H1 (cell line): ENCODE data around the gene MTHFS. TPM values are rescaled to one million over a fixed set of nuclear protein-coding genes. Genes with fewer than 3 reads are reported as not detected.

ENCODE experiments used
- ATF2 ChIP-seq: IDR thresholded peaks from 2 replicates; pipeline ENCODE4 v1.6.1; 2012; ENCODE audit warnings: low read length, inconsistent platforms
- ATF3 ChIP-seq: IDR thresholded peaks from 2 replicates; pipeline ENCODE4 v1.6.1; 2011; ENCODE audit warnings: low read depth, mild to moderate bottlenecking, low read length; ENCODE audit not compliant: insufficient read depth
- BCL11A ChIP-seq, 2 experiments: IDR thresholded peaks; one replicate each; pipeline ENCODE4 v1.6.1; 2011; ENCODE audit warnings: low read depth in 2 of 2, low read length in 2 of 2, mild to moderate bottlenecking in 2 of 2
- BRCA1 ChIP-seq: IDR thresholded peaks from 2 replicates; pipeline ENCODE4 v1.6.1; 2012; ENCODE audit warnings: low read depth, low read length, improper control_type of control experiment
- CBX5 ChIP-seq: fragments of 300-800, 300-1000 bp; sonication (generic); IDR thresholded peaks from 2 replicates; pipeline ENCODE4 v1.7.1; 2016; ENCODE audit warnings: antibody characterized with exemption, low read length, low read depth
- CHD1 ChIP-seq: IDR thresholded peaks from 2 replicates; pipeline ENCODE4 v1.6.1; 2012; ENCODE audit warnings: low read depth, low read length, improper control_type of control experiment
- E2F6 ChIP-seq: IDR thresholded peaks from 2 replicates; pipeline ENCODE4 v1.6.1; 2012; ENCODE audit warnings: inconsistent platforms
- EGR1 ChIP-seq: IDR thresholded peaks from 2 replicates; pipeline ENCODE4 v1.6.1; 2011; ENCODE audit warnings: low read depth, low read length, borderline replicate concordance
- EP300 ChIP-seq, 2 experiments: IDR thresholded peaks; 1 replicate in 1 of 2; 2 replicates in 1 of 2; pipeline ENCODE4 v1.6.1; 2011 to 2012; ENCODE audit warnings: low read depth in 2 of 2, low read length in 2 of 2, mild to moderate bottlenecking in 2 of 2, borderline replicate concordance in 1 of 2, inconsistent platforms in 1 of 2, moderate library complexity in 1 of 2
- EZH2 ChIP-seq: fragments of 200-600 bp; sonication (generic); IDR thresholded peaks from 2 replicates; pipeline ENCODE4 v1.7.1; 2012; ENCODE audit warnings: low read depth, mild to moderate bottlenecking, moderate library complexity, low read length, inconsistent platforms; ENCODE audit not compliant: severe bottlenecking
- HDAC6 ChIP-seq: IDR thresholded peaks from one replicate; pipeline ENCODE4 v1.7.1; 2012; ENCODE audit warnings: low read depth, mild to moderate bottlenecking, inconsistent platforms, low read length, moderate library complexity
- KDM1A ChIP-seq: fragments of 200-600, 300-600 bp; sonication (generic); IDR thresholded peaks from 2 replicates; pipeline ENCODE4 v1.7.1; 2016; ENCODE audit warnings: mild to moderate bottlenecking, low read length, borderline replicate concordance
- PHF8 ChIP-seq: fragments of 200-600 bp; sonication (generic); conservative IDR thresholded peaks from 2 replicates; pipeline ENCODE4 v1.7.1; 2012; ENCODE audit warnings: low read depth, mild to moderate bottlenecking, inconsistent platforms, low read length, moderate library complexity
- RAD21 ChIP-seq, 2 experiments: IDR thresholded peaks in 1 of 2; conservative IDR thresholded peaks in 1 of 2; 2 replicates each; pipeline ENCODE4 v1.6.1; 2011; ENCODE audit warnings: low read depth in 2 of 2, low read length in 2 of 2, improper control_type of control experiment in 1 of 2, inconsistent platforms in 1 of 2, mild to moderate bottlenecking in 1 of 2, moderate library complexity in 1 of 2
- RBBP5 ChIP-seq: IDR thresholded peaks from 2 replicates; pipeline ENCODE4 v1.7.1; 2012; ENCODE audit warnings: low read depth, mild to moderate bottlenecking, inconsistent platforms, low read length, moderate library complexity, borderline replicate concordance
- SIX5 ChIP-seq: IDR thresholded peaks from 2 replicates; pipeline ENCODE4 v1.6.1; 2011; ENCODE audit warnings: mild to moderate bottlenecking, low read depth, low read length
- SP1 ChIP-seq: IDR thresholded peaks from 2 replicates; pipeline ENCODE4 v1.6.1; 2011; ENCODE audit warnings: low read depth, low read length
- SP2 ChIP-seq: IDR thresholded peaks from 2 replicates; pipeline ENCODE4 v1.6.1; 2012; ENCODE audit warnings: mild to moderate bottlenecking, low read length, inconsistent platforms
- SP4 ChIP-seq: IDR thresholded peaks from 2 replicates; pipeline ENCODE4 v1.6.1; 2012; ENCODE audit warnings: low read length, inconsistent platforms
- TAF1 ChIP-seq: IDR thresholded peaks from 2 replicates; pipeline ENCODE4 v1.6.1; 2011; ENCODE audit warnings: mild to moderate bottlenecking, low read depth, low read length
- TAF7 ChIP-seq: optimal IDR thresholded peaks from 2 replicates; pipeline ENCODE3; 2011; ENCODE audit warnings: low read depth, mild to moderate bottlenecking, inconsistent platforms, low read length, moderate library complexity, borderline replicate concordance
- polyA plus RNA-seq, 7 experiments: library from polyadenylated mRNA; depleted of rRNA in 3 of 7; stranded (reverse) in 5 of 7; unstranded in 2 of 7; fragments of >200 nt in 5 of 7; fragments of 200-250 nt in 2 of 7; gene quantifications; 1 replicate in 5 of 7; 2 replicates in 1 of 7; 4 replicates in 1 of 7; pipeline versions ENCODE4 v1.2.1 to v1.2.3, GENCODE V29; 2011 to 2013; ENCODE audit warnings: missing spikeins in 2 of 7, mixed read lengths in 2 of 7
- total RNA-seq: library from RNA; stranded (reverse); fragmentation: NEBNext Ultra II Directional; extraction: Animal tissue kit (Norgen Biotek cat#: 25700); gene quantifications from 2 replicates; pipeline ENCODE4 v1.2.1, GENCODE V29; 2021

MTHFS gene
- total and polyA plus RNA-seq, 2 of the 8 experiments (the other 6 are each of a cell fraction or from before 2014, with no cell fraction given): 27.3 to 37.2 TPM

GRCh38 chr15:79896634-79897379 is at the start of gene MTHFS (continued):
- TF ChIP-seq ATF2 (no peak), ATF3 (no peak), BRCA1 (no peak), EGR1 (no peak), CBX5 (no peak), KDM1A (no peak), CHD1 (no peak), TAF7 (peak; percentile 73), SP1 (no peak), EZH2 (no peak), EP300 (IDR thresholded peaks at IDR 0.05; ENCODE audit: borderline replicate concordance in 1 of 2, low read depth in 2 of 2, low read length in 2 of 2) (peak in 1 of 2 experiments; percentile 38; a peak in 1 of 3 replicates), E2F6 (peak; percentile 78), BCL11A (IDR thresholded peaks at IDR 0.05; ENCODE audit: low read depth in 2 of 2, low read length in 2 of 2) (no peak), SP2 (no peak), SIX5 (no peak), HDAC6 (no peak), SP4 (no peak), PHF8 (peak; percentile 98), RBBP5 (0 out of 2 replicates have a peak, but pooled peaks have one; percentile 92), RAD21 (IDR thresholded peaks at IDR 0.05 in 1 of 2, conservative IDR thresholded peaks at IDR 0.05 in 1 of 2; ENCODE audit: low read depth in 2 of 2, low read length in 2 of 2) (peak; percentile 42 to 53), TAF1 (peak; percentile 92)
